Immature natural killer cell (primary cell): ENCODE data around the gene CATSPERE. TPM values are rescaled to one million over a fixed set of nuclear protein-coding genes. Genes with fewer than 3 reads are reported as not detected.
A peak's percentile ranks its signal among the peaks of the same experiment; 100 is the strongest.

Source experiments
- DNase-seq, 3 donors: peaks; one replicate each; pipeline ENCODE4 v3.0.0; 2022; ENCODE audit warnings: mixed read lengths in 1 of 3
- H3K27ac Mint-ChIP-seq, 6 donors: one replicate each; pipeline ENCODE4 v1.8.0; 2020; ENCODE audit warnings: mixed read lengths in 6 of 6, mild to moderate bottlenecking in 5 of 6, inconsistent platforms in 4 of 6, moderate library complexity in 3 of 6
- H3K27me3 Mint-ChIP-seq, 3 donors: one replicate each; pipeline ENCODE4 v1.8.0; 2020 to 2021; ENCODE audit warnings: low read depth in 3 of 3, mild to moderate bottlenecking in 3 of 3, mixed read lengths in 3 of 3, moderate library complexity in 3 of 3, inconsistent platforms in 1 of 3
- H3K36me3 Mint-ChIP-seq, 3 donors: one replicate each; pipeline ENCODE4 v1.8.0; 2020; ENCODE audit warnings: mixed read lengths in 3 of 3, inconsistent platforms in 2 of 3, mild to moderate bottlenecking in 2 of 3
- H3K4me1 Mint-ChIP-seq, 2 donors: one replicate each; pipeline ENCODE4 v1.8.0; 2020; ENCODE audit warnings: inconsistent platforms in 2 of 2, mild to moderate bottlenecking in 2 of 2, mixed read lengths in 2 of 2, moderate library complexity in 1 of 2
- H3K4me3 Mint-ChIP-seq, 5 donors: one replicate each; pipeline ENCODE4 v1.8.0; 2020; ENCODE audit warnings: mild to moderate bottlenecking in 5 of 5, mixed read lengths in 5 of 5, inconsistent platforms in 3 of 5, moderate library complexity in 3 of 5
- H3K9me3 Mint-ChIP-seq, 6 donors: one replicate each; pipeline ENCODE4 v1.8.0; 2020; ENCODE audit warnings: mild to moderate bottlenecking in 6 of 6, mixed read lengths in 6 of 6, inconsistent platforms in 4 of 6, moderate library complexity in 3 of 6
- polyA plus RNA-seq, 3 donors: library from polyadenylated mRNA; unstranded; fragments of 300-500 nt; fragmentation: Illumina TruSeq; gene quantifications; one replicate each; pipeline ENCODE4 v1.2.3, GENCODE V29; 2021

Gene CATSPERE
- under 1 TPM in 2 of 3 donors, not detected in 1; 0.11 to 0.31 TPM for polyA plus RNA-seq

GRCh38 chr1:244461245-244462071 lies at the start of gene CATSPERE:
TSS of gene CATSPERE (plus strand) at chr1:244461273. CDS start at chr1:244461430, 157 bp downstream.
- Mint-ChIP-seq H3K27ac (peak within 1 kb of the TSS; percentile 58 to 95 (median 88)), H3K9me3 (no peaks in the 10 kb centered on the region), H3K36me3 (peaks cover 0 to 3% (median 0%) of the 10 kb centered on the region in 3 donors), H3K4me3 (peak within 1 kb of the TSS; percentile 81 to 88 (median 85)), H3K27me3 (peaks cover 2 to 4% (median 2%) of the 10 kb centered on the region in 3 donors), H3K4me1 (peaks cover 14 to 16% of the 10 kb centered on the region in 2 donors)
- DNase-seq, result peak; percentile 75 to 76 (median 76)

GRCh38 chr1:244412176-244412575 lies 48.9 kb upstream of the CATSPERE start:
- DNase-seq, result no peak
- no peak overlapping the region for H3K4me3 Mint-ChIP-seq
- H3K9me3 Mint-ChIP-seq, result no peaks in the 10 kb centered on the region
- H3K4me1 Mint-ChIP-seq, result peaks cover 9 to 10% of the 10 kb centered on the region in 2 donors
- peaks cover 21 to 68% (median 47%) of the 10 kb centered on the region in 3 donors for H3K36me3 Mint-ChIP-seq
- no peaks in the 10 kb centered on the region for H3K27me3 Mint-ChIP-seq
- peak overlapping the region in 2 of 6 donors; percentile 57 to 59 for H3K27ac Mint-ChIP-seq

- Mint-ChIP-seq H3K9me3 (no peaks in the 10 kb centered on the region), H3K27me3 (no peaks in the 10 kb centered on the region), H3K4me3 (no peak overlapping the region), H3K36me3 (peaks cover 20 to 75% (median 51%) of the 10 kb centered on the region in 3 donors), H3K27ac (peak overlapping the region in 1 of 6 donors; percentile 37), H3K4me1 (peaks cover 0 to 2% of the 10 kb centered on the region in 2 donors)
- DNase-seq, result no peak
Measured at GRCh38 chr1:244413736-244414135, 47.3 kb upstream of the CATSPERE start.

GRCh38 chr1:244414543-244414942 lies 46.5 kb upstream of the CATSPERE start:
- H3K27ac Mint-ChIP-seq, result no peak overlapping the region
- no peaks in the 10 kb centered on the region for H3K27me3 Mint-ChIP-seq
- H3K4me1 Mint-ChIP-seq, result peaks cover 0 to 2% of the 10 kb centered on the region in 2 donors
- H3K4me3 Mint-ChIP-seq, result no peak overlapping the region
- DNase-seq, result no peak
- H3K9me3 Mint-ChIP-seq, result no peaks in the 10 kb centered on the region
- peaks cover 17 to 77% (median 49%) of the 10 kb centered on the region in 3 donors for H3K36me3 Mint-ChIP-seq

GRCh38 chr1:244419024-244419423 lies 42.0 kb upstream of the CATSPERE start:
- Mint-ChIP-seq H3K27ac (peak overlapping the region in 1 of 6 donors; percentile 18), H3K36me3 (peaks cover 10 to 60% (median 42%) of the 10 kb centered on the region in 3 donors), H3K9me3 (no peaks in the 10 kb centered on the region), H3K4me3 (no peak overlapping the region), H3K27me3 (no peaks in the 10 kb centered on the region), H3K4me1 (no peaks in the 10 kb centered on the region)
- DNase-seq, result no peak

- Mint-ChIP-seq H3K9me3 (no peaks in the 10 kb centered on the region), H3K27ac (peak overlapping the region in 3 of 6 donors; percentile 1 to 26 (median 14)), H3K27me3 (no peaks in the 10 kb centered on the region), H3K36me3 (peaks cover 7 to 37% (median 32%) of the 10 kb centered on the region in 3 donors), H3K4me1 (peaks cover 6 to 21% of the 10 kb centered on the region in 2 donors), H3K4me3 (no peak overlapping the region)
- DNase-seq, result no peak
Measured at GRCh38 chr1:244422174-244422573, 38.9 kb upstream of the CATSPERE start.

- no peak for DNase-seq
- Mint-ChIP-seq H3K9me3 (no peaks in the 10 kb centered on the region), H3K36me3 (peaks cover 3 to 23% (median 21%) of the 10 kb centered on the region in 3 donors), H3K4me1 (peaks cover 7 to 32% of the 10 kb centered on the region in 2 donors), H3K27me3 (no peaks in the 10 kb centered on the region), H3K4me3 (no peak overlapping the region), H3K27ac (peak overlapping the region in 4 of 6 donors; percentile 2 to 13 (median 10))
Measured at GRCh38 chr1:244424649-244425334, 36.3 kb upstream of the CATSPERE start.

GRCh38 chr1:244427647-244428046 lies 33.4 kb upstream of the CATSPERE start:
- H3K9me3 Mint-ChIP-seq, result no peaks in the 10 kb centered on the region
- H3K27ac Mint-ChIP-seq, result peak overlapping the region in 1 of 6 donors; percentile 6
- peaks cover 12 to 40% of the 10 kb centered on the region in 2 donors for H3K4me1 Mint-ChIP-seq
- peaks cover 3 to 24% (median 22%) of the 10 kb centered on the region in 3 donors for H3K36me3 Mint-ChIP-seq
- H3K4me3 Mint-ChIP-seq, result no peak overlapping the region
- DNase-seq, result no peak
- H3K27me3 Mint-ChIP-seq, result peaks cover 0 to 2% (median 0%) of the 10 kb centered on the region in 3 donors

GRCh38 chr1:244429818-244430217 lies 31.3 kb upstream of the CATSPERE start:
- Mint-ChIP-seq H3K9me3 (no peaks in the 10 kb centered on the region), H3K27me3 (peaks cover 0 to 2% (median 0%) of the 10 kb centered on the region in 3 donors), H3K36me3 (peaks cover 8 to 22% (median 12%) of the 10 kb centered on the region in 3 donors), H3K4me1 (peaks cover 12 to 37% of the 10 kb centered on the region in 2 donors), H3K4me3 (no peak overlapping the region), H3K27ac (peak overlapping the region in 5 of 6 donors; percentile 21 to 74 (median 42))
- DNase-seq, result no peak

- no peak overlapping the region for H3K4me3 Mint-ChIP-seq
- no peak for DNase-seq
- H3K4me1 Mint-ChIP-seq, result peaks cover 17 to 37% of the 10 kb centered on the region in 2 donors
- H3K36me3 Mint-ChIP-seq, result peaks cover 8 to 32% (median 20%) of the 10 kb centered on the region in 3 donors
- H3K27ac Mint-ChIP-seq, result peak overlapping the region in 1 of 6 donors; percentile 26
- peaks cover 0 to 2% (median 0%) of the 10 kb centered on the region in 3 donors for H3K27me3 Mint-ChIP-seq
- no peaks in the 10 kb centered on the region for H3K9me3 Mint-ChIP-seq
Measured at GRCh38 chr1:244431166-244431565, 29.9 kb upstream of the CATSPERE start.

- Mint-ChIP-seq H3K27me3 (no peaks in the 10 kb centered on the region), H3K4me3 (no peak overlapping the region), H3K36me3 (peaks cover 9 to 21% (median 13%) of the 10 kb centered on the region in 3 donors), H3K9me3 (no peaks in the 10 kb centered on the region), H3K27ac (peak overlapping the region; percentile 22 to 85 (median 70)), H3K4me1 (peaks cover 25 to 39% of the 10 kb centered on the region in 2 donors)
- DNase-seq, result no peak
Measured at GRCh38 chr1:244435562-244436205, 25.4 kb upstream of the CATSPERE start.

GRCh38 chr1:244436336-244437085 lies 24.6 kb upstream of the CATSPERE start:
- Mint-ChIP-seq H3K27ac (peak overlapping the region; percentile 15 to 84 (median 42)), H3K4me1 (peaks cover 25 to 41% of the 10 kb centered on the region in 2 donors), H3K9me3 (no peaks in the 10 kb centered on the region), H3K36me3 (peaks cover 9 to 21% (median 13%) of the 10 kb centered on the region in 3 donors), H3K27me3 (no peaks in the 10 kb centered on the region), H3K4me3 (no peak overlapping the region)
- no peak for DNase-seq

- peaks cover 26 to 44% of the 10 kb centered on the region in 2 donors for H3K4me1 Mint-ChIP-seq
- no peaks in the 10 kb centered on the region for H3K9me3 Mint-ChIP-seq
- no peak overlapping the region for H3K4me3 Mint-ChIP-seq
- no peak for DNase-seq
- H3K27me3 Mint-ChIP-seq, result no peaks in the 10 kb centered on the region
- peaks cover 9 to 18% (median 10%) of the 10 kb centered on the region in 3 donors for H3K36me3 Mint-ChIP-seq
- peak overlapping the region in 1 of 6 donors; percentile 35 for H3K27ac Mint-ChIP-seq
Measured at GRCh38 chr1:244437086-244437468, 24.0 kb upstream of the CATSPERE start.
